ENCODE measurements around the gene CST11.

The CST11 gene

DNA sequence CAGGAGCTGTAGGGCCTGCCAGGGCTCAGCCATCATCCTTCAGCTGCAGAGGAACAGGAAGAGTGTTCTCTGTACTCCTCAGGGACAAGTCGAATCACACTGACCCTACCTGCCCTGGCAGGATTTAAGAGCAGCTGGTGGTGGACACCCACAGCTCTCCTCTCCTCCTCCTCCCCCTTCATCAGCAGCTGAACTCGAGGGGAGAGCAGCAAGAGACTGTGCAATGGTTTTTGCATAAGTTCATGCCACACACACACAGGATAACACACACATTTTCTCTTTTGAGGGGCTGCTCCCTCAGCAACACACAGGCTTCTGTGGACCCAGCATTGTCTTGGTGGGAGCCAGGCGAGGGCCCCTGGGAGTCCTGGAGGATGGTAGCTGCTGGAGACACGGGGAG, at the start of gene CST11:
Gene CST11 (minus strand): TSS at position 101 of the 400 bp plus-strand sequence. CDS start 65 bp downstream, at position 36.
- no peak within 1 kb of the TSS for H3K4me3 ChIP-seq (ENCODE audit: low read length)
- DNase-seq (ENCODE audit: low read depth), result no peak
- TF ChIP-seq, protein P1, sequence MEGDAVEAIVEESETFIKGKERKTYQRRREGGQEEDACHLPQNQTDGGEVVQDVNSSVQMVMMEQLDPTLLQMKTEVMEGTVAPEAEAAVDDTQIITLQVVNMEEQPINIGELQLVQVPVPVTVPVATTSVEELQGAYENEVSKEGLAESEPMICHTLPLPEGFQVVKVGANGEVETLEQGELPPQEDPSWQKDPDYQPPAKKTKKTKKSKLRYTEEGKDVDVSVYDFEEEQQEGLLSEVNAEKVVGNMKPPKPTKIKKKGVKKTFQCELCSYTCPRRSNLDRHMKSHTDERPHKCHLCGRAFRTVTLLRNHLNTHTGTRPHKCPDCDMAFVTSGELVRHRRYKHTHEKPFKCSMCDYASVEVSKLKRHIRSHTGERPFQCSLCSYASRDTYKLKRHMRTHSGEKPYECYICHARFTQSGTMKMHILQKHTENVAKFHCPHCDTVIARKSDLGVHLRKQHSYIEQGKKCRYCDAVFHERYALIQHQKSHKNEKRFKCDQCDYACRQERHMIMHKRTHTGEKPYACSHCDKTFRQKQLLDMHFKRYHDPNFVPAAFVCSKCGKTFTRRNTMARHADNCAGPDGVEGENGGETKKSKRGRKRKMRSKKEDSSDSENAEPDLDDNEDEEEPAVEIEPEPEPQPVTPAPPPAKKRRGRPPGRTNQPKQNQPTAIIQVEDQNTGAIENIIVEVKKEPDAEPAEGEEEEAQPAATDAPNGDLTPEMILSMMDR (conservative IDR thresholded peaks at IDR 0.05; ENCODE audit: low read depth, low read length), result no peak

DNA sequence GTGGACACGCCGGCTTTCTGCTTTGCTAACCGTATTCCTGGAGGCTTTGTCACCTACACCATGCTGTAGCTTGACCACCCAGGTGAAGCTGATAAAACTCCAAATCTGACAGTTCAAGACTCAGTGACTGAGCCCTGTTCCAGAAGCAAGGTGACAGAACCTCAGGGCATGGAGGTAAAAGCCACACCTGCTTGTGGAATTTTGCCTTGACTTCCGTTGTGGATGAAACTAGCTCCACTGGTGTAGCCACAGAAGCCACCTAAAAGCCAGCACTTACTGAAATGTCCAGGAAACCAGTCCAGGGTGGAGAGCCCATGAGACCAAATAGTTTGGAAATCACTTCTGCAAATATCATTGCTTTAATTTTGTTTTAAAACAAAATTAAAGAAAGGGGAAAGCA, 49.2 kb upstream of the CST11 start:
- TF ChIP-seq, protein P1 (conservative IDR thresholded peaks at IDR 0.05; ENCODE audit: low read depth, low read length), result no peak
- DNase-seq (ENCODE audit: low read depth), result no peak
- no peak overlapping the region for H3K4me3 ChIP-seq (ENCODE audit: low read length)

GRCh38 chr20:23497536-23497935, 44.9 kb upstream of the CST11 start:
- TF ChIP-seq, protein P1 (conservative IDR thresholded peaks at IDR 0.05; ENCODE audit: low read depth, low read length), result no peak
- DNase-seq (ENCODE audit: low read depth), result no peak
- no peak overlapping the region for H3K4me3 ChIP-seq (ENCODE audit: low read length)

DNA sequence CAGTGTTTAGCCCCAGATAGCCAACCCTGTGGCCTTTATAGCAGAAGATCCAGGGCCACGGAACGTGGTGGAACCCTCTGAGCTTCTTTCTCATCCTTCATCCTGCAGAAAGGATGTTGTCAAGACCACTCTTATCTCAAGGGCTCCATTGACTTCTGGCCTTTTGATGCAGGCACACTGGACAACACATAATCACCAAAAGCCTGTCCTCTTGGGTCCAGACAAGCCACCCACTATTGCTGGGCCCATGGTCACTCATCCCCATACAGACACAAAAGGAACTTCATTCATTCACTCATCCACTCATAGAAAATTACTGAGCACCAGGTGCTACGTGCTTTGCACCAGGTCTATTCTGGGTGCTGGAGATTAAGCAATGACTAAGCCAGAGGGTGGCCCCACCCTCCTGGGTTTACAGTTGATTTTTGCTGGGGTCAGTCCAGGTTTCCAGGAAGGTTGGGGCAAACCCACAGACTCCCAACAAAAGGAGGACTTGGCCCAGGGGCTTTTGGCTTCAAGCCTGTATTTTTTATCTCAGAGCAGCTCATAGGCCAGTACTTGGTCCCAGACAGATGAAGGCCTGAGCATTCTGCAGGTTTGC, 40.6 kb upstream of the CST11 start:
- no peak overlapping the region for H3K4me3 ChIP-seq (ENCODE audit: low read length)
- DNase-seq (ENCODE audit: low read depth), result no peak
- TF ChIP-seq, protein P1 (conservative IDR thresholded peaks at IDR 0.05; ENCODE audit: low read depth, low read length), result no peak

- no peak overlapping the region for H3K4me3 ChIP-seq (ENCODE audit: low read length)
- no peak for DNase-seq (ENCODE audit: low read depth)
- TF ChIP-seq, protein P1 (conservative IDR thresholded peaks at IDR 0.05; ENCODE audit: low read depth, low read length), result no peak
Observed at GRCh38 chr20:23492292-23492691, 39.6 kb upstream of the CST11 start.

GRCh38 chr20:23490817-23491216, 38.1 kb upstream of the CST11 start, which contains the start of gene CST8:
Gene CST8, plus strand, starts transcription at chr20:23491117. Its CDS starts 551 bp downstream, at chr20:23491668.
- no peak within 1 kb of the TSS for H3K4me3 ChIP-seq (ENCODE audit: low read length)
- TF ChIP-seq, protein P1 (conservative IDR thresholded peaks at IDR 0.05; ENCODE audit: low read depth, low read length), result no peak
- DNase-seq (ENCODE audit: low read depth), result no peak

- no peak overlapping the region for H3K4me3 ChIP-seq (ENCODE audit: low read length)
- TF ChIP-seq, protein P1 (conservative IDR thresholded peaks at IDR 0.05; ENCODE audit: low read depth, low read length), result no peak
- DNase-seq (ENCODE audit: low read depth), result no peak
Observed at GRCh38 chr20:23488996-23489395, 36.3 kb upstream of the CST11 start.

Data from retinal pigment epithelial cell (primary cell).